Measurements from ENCODE around the gene TMEM132D. TPM values are rescaled to one million over a fixed set of nuclear protein-coding genes. Genes with fewer than 3 reads are reported as not detected.

The TMEM132D gene
- total RNA-seq, 1 donor from 2014 or later: 0.18 TPM

DNA sequence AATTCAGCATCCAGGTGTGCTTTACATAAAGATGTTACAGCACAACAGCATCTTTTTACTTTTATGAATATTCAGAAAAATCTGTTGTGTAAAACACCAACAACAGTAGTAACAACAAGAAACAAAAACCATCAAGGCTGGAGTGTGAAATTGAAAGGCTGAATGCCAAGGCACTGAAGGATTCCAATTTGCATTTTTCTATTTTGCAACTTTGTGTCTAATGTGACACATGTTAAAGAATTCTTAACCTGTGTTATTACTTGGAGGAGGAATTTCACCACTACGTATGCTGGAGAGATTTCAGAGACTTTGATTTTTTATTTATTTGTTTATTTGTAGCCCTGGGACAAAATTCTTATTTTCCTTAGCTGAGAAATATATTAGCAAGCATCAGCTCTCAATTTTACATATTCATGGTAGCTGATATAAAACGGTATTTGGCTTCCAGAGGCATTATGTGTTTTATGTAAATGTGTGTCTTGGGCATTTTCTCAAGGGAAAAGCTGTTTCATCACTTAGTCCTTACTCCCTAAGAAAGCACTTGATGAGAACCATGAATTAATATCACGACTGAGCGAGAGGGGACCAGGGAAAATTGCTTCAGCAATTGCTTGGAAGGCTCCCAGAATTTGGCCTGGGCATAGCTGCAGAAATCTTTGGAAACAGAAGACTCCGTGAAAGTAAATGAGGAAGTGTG lies 475.4 kb downstream of the TMEM132D start:
- ATAC-seq (no peak), DNase-seq (ENCODE audit: low spot score) (no peak)
- intact Hi-C loops (cut with DNase I): no loop called here

DNA sequence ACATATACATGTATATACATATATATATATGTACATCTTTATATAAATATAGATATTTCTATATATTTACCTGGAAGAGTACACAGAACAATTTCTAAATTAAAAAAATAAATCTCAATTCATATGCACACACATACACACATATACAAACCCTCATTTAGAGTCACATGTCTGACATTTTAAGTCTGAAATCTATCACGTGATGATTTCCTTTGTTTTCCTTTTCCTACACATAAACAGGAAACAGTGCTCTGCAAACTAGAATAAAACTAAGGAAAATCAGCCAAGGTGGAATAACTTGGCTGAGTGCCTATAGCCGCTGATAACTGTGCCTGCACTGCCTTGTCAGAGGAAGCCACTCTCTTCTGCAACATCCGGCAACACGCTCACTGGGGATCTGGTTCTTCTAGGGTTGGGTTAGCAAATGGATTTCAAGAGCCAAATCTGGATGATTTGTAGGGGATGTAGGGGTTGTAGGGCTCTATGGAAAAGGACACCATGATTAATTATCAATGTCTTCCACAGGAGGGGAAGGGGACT lies 480.7 kb downstream of the TMEM132D start:
- DNase-seq (ENCODE audit: low spot score): no peak
- ATAC-seq: no peak
- intact Hi-C loops (cut with DNase I): no loop called here

- intact Hi-C loops (cut with DNase I): no loop called here
- no peak for ATAC-seq
- no peak for DNase-seq (ENCODE audit: low spot score)
Measured at GRCh38 chr12:129413295-129413694, 490.5 kb downstream of the TMEM132D start.

DNA sequence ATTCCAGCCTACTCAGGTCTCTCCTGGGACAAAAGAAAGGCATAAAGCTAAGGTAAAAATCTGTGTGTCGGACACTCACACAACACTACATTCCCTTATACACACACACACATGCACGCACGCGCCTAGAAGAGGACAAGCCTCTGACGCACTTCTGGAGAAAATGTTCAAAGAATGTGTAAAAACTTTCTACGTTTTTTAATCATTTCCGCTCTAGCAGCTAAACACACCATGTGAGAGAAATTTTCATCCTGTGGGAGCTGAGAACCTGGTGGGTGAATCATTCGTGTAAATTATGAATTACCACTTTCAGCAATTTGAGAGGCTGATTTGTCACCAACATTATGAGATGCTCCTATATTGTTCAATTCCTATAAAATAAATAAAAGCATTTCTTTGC lies 494.5 kb downstream of the TMEM132D start:
- no peak for ATAC-seq
- no peak for DNase-seq (ENCODE audit: low spot score)
- intact Hi-C loops (cut with DNase I): no loop called here

DNA sequence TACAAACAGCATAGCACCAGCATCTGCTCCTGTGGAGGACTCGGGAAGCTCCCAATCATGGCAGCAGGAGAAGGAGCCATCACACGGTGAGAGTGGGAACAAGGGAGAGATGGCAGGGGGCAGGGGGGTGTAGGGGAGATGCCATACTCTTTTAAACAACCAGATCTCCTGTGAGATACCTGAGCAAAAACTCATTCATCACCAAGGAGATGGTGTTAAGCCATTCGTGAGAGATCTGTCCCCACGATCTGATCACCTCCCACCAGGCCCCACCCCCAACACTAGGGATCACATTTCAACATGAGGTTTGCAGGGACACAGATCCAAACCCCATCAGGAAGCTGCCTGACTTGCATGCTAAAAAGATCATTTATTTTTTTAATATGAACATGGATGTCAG lies 499.3 kb downstream of the TMEM132D start:
- no peak for DNase-seq (ENCODE audit: low spot score)
- ATAC-seq: no peak
- intact Hi-C loops (cut with DNase I): no loop called here

GRCh38 chr12:129401572-129401971 lies 502.3 kb downstream of the TMEM132D start:
- ATAC-seq (no peak), DNase-seq (ENCODE audit: low spot score) (no peak)
- intact Hi-C loops (cut with DNase I): no loop called here

DNA sequence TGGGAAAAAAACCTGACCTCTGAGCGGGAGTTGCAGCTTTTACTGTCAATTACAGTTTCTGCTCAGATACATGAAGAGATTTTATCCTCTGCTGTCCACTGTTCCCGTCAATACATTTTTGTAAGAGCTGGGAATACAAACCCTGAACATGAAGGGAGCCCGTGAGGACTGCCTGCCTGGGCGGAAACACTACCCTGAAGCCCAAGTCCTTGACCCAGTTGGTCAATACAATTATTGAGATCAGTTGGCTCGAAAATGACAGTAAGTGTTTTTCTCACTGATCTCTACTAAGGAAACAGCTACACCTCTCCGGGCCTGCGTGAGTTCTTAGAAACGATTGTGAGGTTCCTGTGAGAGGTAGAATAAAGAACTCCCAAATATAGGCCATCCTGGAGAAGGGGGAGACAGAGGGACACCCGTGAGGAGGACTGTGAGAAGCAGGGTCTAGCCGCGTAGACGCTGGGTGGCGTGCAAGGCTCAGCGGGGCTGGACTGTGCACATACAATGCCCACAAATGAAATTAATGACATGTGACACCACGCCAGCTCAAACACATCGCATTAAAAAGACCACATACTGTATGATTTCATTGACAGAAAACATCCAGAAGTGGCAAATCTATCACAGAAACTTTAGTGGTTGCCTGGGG lies 509.5 kb downstream of the TMEM132D start:
- ATAC-seq: no peak
- intact Hi-C loops (cut with DNase I): no loop called here
- DNase-seq (ENCODE audit: low spot score): no peak

GRCh38 chr12:129393357-129393937 lies 510.4 kb downstream of the TMEM132D start:
- ATAC-seq (no peak), DNase-seq (ENCODE audit: low spot score) (no peak)
- intact Hi-C loops (cut with DNase I): no loop called here

GRCh38 chr12:129385637-129385990 lies 518.2 kb downstream of the TMEM132D start:
- ATAC-seq (no peak), DNase-seq (ENCODE audit: low spot score) (no peak)
- intact Hi-C loops (cut with DNase I): no loop called here

- intact Hi-C loops (cut with DNase I): no loop called here
- ATAC-seq: no peak
- no peak for DNase-seq (ENCODE audit: low spot score)
Measured at GRCh38 chr12:129383956-129384355, 519.9 kb downstream of the TMEM132D start.

GRCh38 chr12:129381715-129382114 lies 522.1 kb downstream of the TMEM132D start:
- intact Hi-C loops (cut with DNase I): no loop called here
- no peak for ATAC-seq
- no peak for DNase-seq (ENCODE audit: low spot score)

DNA sequence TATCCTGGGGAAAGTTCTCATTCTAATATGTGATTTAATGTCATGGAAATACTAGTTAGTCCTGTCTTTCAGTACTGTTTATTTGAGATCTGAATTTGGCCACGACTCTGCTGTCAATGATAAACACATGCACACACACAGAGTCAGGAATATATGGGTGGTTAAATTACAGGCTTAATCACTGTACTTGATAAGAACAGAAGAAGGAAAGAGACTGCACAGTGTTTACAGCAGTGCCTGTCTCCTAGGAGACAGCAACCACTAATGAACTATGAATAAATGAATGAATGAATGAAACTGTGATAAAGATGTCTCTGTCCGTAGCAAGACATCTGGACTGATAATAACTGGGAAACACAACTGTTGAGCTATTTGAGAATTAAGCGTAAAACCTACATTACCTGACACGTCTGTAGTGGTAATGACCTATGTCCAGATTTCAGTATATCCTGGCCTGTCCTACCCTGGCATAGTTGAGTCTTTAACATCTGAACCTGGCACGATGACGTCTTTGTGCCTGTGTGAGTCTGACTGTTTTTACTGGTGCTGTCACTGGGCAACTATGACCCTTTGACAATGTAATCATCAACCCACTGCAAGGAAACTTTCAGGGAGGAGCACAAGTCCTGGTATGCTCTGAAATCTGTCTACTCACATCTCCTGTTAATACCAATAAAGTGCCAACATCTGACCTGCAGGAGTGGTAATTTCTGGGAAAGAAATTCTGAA lies 524.6 kb downstream of the TMEM132D start:
- intact Hi-C loops (cut with DNase I): no loop called here
- ATAC-seq (no peak), DNase-seq (ENCODE audit: low spot score) (no peak)

GRCh38 chr12:129378496-129378895 lies 525.3 kb downstream of the TMEM132D start:
- ATAC-seq: no peak
- no peak for DNase-seq (ENCODE audit: low spot score)
- intact Hi-C loops (cut with DNase I): no loop called here

GRCh38 chr12:129373746-129374145 lies 530.1 kb downstream of the TMEM132D start:
- no peak for ATAC-seq
- intact Hi-C loops (cut with DNase I): no loop called here
- DNase-seq (ENCODE audit: low spot score): no peak

DNA sequence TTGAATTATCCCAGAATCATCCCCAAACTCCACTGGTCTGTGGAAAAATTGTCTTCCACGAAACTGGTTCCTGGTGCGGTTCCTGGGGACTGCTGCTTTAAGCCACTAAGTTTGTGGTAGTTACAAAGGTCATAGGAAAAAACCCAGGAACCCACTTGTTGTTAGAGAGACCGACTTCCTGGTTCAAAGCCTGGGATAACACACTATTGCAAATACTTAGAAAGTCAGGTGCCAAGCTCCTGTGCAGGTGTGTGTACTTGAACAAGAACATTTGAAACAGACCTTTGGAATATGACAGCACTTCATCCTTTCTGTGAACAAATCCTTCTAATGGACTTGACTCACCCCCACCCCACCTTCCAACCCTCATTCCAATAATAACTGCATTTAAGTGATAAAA lies 530.9 kb downstream of the TMEM132D start:
- no peak for ATAC-seq
- no peak for DNase-seq (ENCODE audit: low spot score)
- intact Hi-C loops (cut with DNase I): loop anchor here (1.0 kb wide), 1 partner anchor 22 kb away; no protein-coding TSS in a partner anchor

DNA sequence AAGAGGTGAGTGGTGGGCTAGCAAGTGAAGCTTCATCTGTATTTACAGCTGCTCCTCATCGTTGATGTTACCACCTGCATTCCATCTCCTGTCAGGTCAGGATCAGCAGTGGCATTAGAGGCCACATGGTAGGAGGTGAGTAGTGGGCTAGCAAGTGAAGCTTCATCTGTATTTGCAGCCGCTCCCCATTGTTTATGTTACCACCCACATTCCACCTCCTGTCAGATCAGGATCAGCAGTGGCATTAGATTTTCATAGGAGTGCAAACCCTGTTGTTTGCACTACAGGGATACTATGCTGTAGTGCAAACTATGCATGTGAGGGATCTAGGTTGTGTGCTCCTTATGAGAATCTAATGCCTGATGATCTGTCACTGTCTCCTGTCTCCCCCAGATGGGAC lies 531.5 kb downstream of the TMEM132D start:
- ATAC-seq: no peak
- intact Hi-C loops (cut with DNase I): loop anchor here (1.0 kb wide), 1 partner anchor 23 kb away; no protein-coding TSS in a partner anchor
- no peak for DNase-seq (ENCODE audit: low spot score)

- intact Hi-C loops (cut with DNase I): no loop called here
- DNase-seq (ENCODE audit: low spot score) (no peak), ATAC-seq (no peak)
Measured at GRCh38 chr12:129371268-129371667, 532.6 kb downstream of the TMEM132D start.

DNA sequence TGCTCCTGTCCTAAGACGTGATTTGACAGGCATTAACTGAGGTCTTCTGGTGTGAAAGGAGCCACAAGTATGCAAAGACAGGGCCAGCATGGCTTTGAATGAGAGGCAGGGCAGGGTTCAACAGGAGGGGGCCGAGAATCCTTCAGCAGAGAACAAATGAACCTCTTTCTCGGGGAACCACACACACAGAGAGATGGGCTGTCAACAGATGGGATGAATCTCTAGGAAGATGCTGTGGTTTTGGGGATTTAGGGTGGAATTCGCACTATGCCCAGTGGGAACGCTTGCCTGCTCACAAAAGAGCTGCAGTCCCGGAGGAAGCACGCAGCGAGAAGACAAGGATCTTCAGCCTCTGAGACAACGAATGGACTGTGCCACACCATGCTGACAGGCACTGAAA lies 537.2 kb downstream of the TMEM132D start:
- no peak for DNase-seq (ENCODE audit: low spot score)
- intact Hi-C loops (cut with DNase I): no loop called here
- no peak for ATAC-seq

DNA sequence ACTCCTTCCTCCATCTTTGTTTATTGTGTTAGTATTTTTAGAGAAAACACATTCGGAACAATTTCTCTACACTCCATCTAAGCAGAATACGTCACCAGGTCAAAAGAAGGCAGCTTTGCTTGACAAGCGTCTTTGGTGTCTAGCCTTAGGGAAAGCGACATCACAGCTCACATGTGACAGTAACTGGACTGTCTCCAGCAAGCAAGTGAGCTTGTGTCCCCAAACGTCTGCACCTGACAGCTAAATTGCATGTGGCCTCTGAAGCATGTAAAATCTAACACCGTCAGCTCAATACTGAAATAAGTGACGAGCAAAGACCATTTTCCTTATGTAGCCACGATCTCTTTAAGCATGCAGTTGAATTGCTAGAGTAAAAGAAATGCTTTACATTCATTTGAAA lies 540.8 kb downstream of the TMEM132D start:
- intact Hi-C loops (cut with DNase I): no loop called here
- DNase-seq (ENCODE audit: low spot score) (no peak), ATAC-seq (no peak)

DNA sequence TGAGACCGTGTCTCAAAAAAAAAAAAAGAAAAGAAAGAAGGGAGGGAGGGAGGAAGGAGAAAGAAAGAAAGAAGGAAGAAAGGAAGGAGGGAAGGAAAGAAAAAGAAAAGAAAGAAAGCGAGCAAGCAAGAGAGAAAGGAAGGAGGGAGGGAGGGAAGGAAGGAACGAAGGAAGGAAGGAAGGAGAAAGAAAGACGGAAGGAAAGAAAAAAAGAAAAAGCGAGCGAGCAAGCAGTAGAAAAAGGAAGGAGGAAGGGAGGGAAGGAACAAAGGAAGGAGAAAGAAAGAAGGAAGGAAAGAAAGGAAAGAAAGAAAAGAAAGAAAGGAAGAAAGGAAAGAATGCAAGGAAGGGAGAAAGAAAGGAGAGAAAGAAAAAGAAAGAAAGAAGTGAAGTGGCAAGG lies 546.6 kb downstream of the TMEM132D start:
- DNase-seq (ENCODE audit: low spot score): no peak
- intact Hi-C loops (cut with DNase I): loop anchor here (10.0 kb wide), 1 partner anchor 992 kb away; no protein-coding TSS in a partner anchor
- no peak for ATAC-seq

Measured in sciatic nerve (tissue), 2 donors.